ENCODE results near the gene BRI3BP.
"Not testable (repeated sequence)": the region's sequence is repeated elsewhere in the genome, so short reads cannot be mapped to it uniquely, and the experiment has no call there.

The BRI3BP gene

DNA sequence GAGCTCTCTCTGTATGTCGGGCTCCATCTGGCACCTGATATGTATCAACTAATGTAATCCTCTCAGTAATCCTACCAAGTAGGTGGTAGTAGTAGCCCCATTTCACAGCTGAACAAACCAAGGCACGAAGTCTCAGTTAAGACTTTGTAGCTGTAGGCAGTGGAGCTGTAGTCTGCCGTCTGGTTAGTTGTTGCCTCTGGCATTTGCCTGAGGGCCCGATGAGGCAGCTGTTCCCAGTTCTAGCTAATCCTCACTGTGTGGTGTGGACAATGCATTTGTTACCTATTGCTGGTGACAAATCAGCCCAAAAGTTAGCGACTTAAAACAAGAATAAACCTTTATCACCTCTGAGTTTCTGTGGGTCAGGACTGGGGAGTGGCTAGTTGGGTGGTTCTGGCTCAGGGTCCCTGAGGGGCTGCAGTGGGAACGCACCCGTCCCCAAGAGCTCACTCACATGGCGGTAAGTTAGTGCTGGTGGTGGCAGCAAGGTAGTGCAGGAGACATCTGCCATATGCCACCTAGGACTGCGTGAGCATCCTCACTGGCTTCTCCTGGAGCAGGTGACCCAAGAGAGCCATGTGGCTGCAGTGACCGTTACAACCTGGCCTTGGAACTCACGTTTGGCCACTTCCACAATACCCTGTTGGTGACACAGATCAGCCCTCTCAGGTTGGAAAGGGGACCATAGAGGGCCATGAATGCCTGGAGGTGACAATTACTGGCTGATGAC is 77.4 kb downstream of the BRI3BP start:
- TF ChIP-seq, protein P1, sequence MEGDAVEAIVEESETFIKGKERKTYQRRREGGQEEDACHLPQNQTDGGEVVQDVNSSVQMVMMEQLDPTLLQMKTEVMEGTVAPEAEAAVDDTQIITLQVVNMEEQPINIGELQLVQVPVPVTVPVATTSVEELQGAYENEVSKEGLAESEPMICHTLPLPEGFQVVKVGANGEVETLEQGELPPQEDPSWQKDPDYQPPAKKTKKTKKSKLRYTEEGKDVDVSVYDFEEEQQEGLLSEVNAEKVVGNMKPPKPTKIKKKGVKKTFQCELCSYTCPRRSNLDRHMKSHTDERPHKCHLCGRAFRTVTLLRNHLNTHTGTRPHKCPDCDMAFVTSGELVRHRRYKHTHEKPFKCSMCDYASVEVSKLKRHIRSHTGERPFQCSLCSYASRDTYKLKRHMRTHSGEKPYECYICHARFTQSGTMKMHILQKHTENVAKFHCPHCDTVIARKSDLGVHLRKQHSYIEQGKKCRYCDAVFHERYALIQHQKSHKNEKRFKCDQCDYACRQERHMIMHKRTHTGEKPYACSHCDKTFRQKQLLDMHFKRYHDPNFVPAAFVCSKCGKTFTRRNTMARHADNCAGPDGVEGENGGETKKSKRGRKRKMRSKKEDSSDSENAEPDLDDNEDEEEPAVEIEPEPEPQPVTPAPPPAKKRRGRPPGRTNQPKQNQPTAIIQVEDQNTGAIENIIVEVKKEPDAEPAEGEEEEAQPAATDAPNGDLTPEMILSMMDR (IDR thresholded peaks at IDR 0.05; ENCODE audit: insufficient read depth, low read depth, low read length, missing control alignments), result no peak
- no peak overlapping the region for H3K4me3 ChIP-seq (ENCODE audit: low read depth, low read length)
- no peak for DNase-seq (ENCODE audit: low read depth)

DNA sequence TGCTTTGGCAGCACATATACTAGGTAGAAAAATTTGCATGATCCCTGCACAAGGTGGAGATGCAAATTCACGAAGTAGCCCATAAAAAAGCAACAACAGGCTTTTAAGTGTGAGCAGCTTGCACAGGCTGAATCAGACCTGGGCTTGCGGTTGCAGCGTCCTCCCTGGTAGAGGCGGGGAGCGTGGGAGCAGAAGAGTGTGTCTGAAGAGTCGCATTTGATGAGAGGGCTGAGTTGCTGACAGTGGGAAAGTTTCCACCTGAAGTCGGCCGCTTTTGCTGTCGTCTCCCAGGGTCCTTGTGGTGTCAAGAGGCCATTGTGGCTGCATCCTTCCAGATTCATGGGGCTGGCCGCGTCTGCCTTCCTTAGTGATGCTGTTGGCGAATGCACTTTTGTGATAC is 78.0 kb downstream of the BRI3BP start:
- TF ChIP-seq, protein P1 (IDR thresholded peaks at IDR 0.05; ENCODE audit: insufficient read depth, low read depth, low read length, missing control alignments), result no peak
- no peak for DNase-seq (ENCODE audit: low read depth)
- H3K4me3 ChIP-seq (ENCODE audit: low read depth, low read length), result no peak overlapping the region

DNA sequence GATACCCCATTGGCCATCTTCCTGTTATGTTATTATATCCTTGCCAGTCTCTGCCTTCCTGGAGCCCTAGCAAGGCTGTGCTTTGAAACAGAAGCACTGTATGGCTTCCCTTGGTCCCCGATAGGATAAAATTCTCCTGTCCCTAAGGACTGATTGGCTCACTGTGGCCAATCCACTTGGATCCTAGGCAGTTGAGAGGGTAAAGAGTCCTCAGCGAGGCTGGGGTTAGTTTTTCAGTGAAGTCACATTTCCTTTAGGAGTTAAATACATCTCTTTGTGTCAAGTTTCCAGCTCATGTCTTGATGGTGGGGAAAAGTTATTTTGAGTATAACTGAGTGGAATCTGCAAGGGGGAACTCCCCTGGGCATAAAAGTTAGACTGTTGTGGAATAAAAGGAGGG is 79.1 kb downstream of the BRI3BP start:
- no peak for DNase-seq (ENCODE audit: low read depth)
- H3K4me3 ChIP-seq (ENCODE audit: low read depth, low read length), result no peak overlapping the region
- TF ChIP-seq, protein P1 (IDR thresholded peaks at IDR 0.05; ENCODE audit: insufficient read depth, low read depth, low read length, missing control alignments), result no peak

DNA sequence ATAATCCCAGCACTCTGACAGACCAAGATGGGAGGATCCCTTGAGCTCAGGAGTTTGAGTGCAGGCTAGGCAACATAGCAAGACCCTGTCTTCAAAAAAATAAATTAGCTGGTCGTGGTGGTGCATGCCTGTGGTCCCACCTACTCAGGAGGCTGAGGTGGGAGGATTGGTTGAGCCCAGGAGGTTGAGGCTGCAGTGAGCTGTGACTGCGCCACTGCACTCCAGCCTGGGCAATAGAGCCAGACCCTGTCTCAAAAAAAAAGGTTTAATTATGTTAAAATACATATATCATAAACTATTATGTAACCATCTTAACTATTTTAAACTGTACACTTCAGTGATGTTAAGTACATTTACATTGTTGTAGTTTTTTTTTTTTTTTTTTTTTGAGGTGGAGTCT is 80.8 kb downstream of the BRI3BP start:
- not testable (repeated sequence) for DNase-seq (ENCODE audit: low read depth); H3K4me3 ChIP-seq (ENCODE audit: low read depth, low read length)

DNA sequence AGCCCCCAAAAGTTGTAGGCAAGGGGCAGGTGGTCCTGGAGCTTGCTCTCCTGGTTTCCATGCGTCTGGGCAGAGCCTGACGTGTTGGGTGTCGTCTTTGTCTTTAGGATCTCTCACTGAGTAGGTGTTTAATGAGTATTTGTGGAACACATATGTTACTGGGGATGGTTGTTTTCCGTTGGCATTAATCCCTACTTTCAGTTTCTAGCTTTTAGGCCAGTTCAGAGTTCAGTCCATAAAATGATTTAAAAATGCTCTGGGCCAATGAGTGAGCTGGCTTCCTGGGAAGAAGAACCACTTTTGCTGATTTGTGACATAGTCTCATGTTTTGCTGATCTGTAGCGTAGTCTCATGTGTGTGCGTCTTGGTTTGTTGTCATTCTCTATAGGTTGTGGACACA is 82.7 kb downstream of the BRI3BP start:
- DNase-seq (ENCODE audit: low read depth), result no peak
- TF ChIP-seq, protein P1 (IDR thresholded peaks at IDR 0.05; ENCODE audit: insufficient read depth, low read depth, low read length, missing control alignments), result no peak
- no peak overlapping the region for H3K4me3 ChIP-seq (ENCODE audit: low read depth, low read length)

DNA sequence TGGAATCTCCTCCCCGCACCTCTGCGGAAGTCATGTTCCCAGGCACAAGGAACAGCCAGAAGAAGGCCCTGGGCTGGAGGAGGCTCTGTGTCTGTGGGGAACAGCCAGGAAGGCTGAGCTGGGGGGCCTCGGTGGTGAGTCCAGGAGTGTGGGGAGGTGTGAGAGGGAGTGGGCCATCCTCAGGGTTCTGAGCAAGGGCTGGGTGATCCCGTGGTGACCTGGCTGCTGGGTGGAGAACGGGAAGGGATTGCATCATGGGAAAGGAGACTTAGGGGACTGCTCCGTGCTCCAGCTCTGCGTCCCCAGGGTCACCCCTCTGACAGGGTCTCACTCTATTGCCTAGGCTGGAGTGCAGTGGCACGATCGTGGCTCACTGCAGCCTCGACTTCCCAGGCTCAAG is 85.6 kb downstream of the BRI3BP start:
- TF ChIP-seq, protein P1 (IDR thresholded peaks at IDR 0.05; ENCODE audit: insufficient read depth, low read depth, low read length, missing control alignments), result no peak
- DNase-seq (ENCODE audit: low read depth), result no peak
- H3K4me3 ChIP-seq (ENCODE audit: low read depth, low read length), result no peak overlapping the region

DNA sequence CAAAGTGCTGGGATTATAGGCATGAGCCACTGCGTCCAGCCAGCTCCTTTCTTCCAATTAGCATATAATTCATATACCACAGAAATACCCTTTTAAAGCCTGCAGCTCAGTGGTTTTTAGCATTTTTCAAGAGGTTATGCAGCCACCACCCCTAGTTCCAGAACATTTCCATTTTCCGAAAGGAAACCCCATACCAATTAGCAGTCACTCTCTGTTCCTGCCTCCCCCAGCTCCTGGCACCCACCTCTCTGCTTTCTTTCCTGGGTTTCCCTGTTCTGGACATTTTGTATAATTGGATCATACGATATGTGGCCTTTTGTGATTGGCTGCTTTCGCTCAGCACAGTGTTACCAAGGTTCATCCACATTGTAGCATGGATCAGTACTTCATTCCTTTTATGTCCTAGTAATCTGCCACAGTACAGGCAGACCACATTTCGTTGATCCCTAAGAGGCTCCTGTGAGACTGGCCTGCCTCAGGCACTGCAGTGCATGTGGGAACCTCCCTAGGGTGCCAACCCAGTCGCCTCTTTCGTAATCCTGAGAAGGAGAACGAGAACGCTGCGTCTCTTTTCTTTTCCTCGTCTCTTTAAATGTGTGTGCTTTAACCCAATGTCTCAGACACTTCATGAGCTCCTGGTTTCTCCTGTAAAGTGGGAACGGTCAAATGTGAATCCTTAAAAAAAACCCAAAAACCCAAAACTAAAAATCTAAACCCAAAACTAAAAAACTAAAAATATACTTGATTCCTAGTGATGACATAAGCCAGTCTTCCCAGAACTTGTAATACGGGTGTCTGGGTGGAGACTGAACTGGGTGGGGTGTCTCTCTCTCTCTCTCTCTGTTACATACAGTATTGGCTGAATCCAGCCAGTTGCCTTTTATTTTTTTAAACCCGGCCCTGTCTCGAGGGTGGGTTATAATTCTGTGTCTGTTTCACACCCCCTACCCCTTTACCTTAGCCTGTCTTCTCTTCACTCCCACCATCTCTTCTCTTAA is 86.5 kb downstream of the BRI3BP start:
- DNase-seq (ENCODE audit: low read depth), result no peak
- no peak overlapping the region for H3K4me3 ChIP-seq (ENCODE audit: low read depth, low read length)
- TF ChIP-seq, protein P1 (IDR thresholded peaks at IDR 0.05; ENCODE audit: insufficient read depth, low read depth, low read length, missing control alignments), result no peak
